ES-I3 (cell line): Measurements from ENCODE around the gene TCF25.

Experiments
- H3K36me3 ChIP-seq: 2 replicates; pipeline ENCODE4 v1.6.1; 2013; ENCODE audit warnings: mild to moderate bottlenecking, low read length, control low read depth, moderate library complexity; ENCODE audit not compliant: insufficient read depth
- H3K4me1 ChIP-seq: 2 replicates; pipeline ENCODE4 v1.6.1; 2013; ENCODE audit warnings: mild to moderate bottlenecking, control low read depth, low read length; ENCODE audit not compliant: insufficient read depth
- H3K9ac ChIP-seq: 2 replicates; pipeline ENCODE4 v1.6.1; 2013; ENCODE audit warnings: low read depth, mild to moderate bottlenecking, low read length, moderate library complexity
- H3K9me3 ChIP-seq: 2 replicates; pipeline ENCODE4 v1.6.1; 2013; ENCODE audit warnings: mild to moderate bottlenecking, low read length, moderate library complexity; ENCODE audit not compliant: control insufficient read depth, insufficient read depth

Gene TCF25

GRCh38 chr16:89883346-89884040 lies 10.1 kb downstream of the TCF25 start:
- H3K36me3 ChIP-seq: peaks cover 17% of the 10 kb centered on the region
- no peaks in the 10 kb centered on the region for H3K9me3 ChIP-seq
- no peaks in the 10 kb centered on the region for H3K4me1 ChIP-seq
- no peak overlapping the region for H3K9ac ChIP-seq

GRCh38 chr16:89884041-89884421 lies 10.6 kb downstream of the TCF25 start:
- Histone ChIP-seq H3K9ac (no peak overlapping the region), H3K36me3 (peaks cover 17% of the 10 kb centered on the region), H3K4me1 (no peaks in the 10 kb centered on the region), H3K9me3 (no peaks in the 10 kb centered on the region)

GRCh38 chr16:89887243-89887642 lies 13.9 kb downstream of the TCF25 start:
- H3K36me3 ChIP-seq: peaks cover 17% of the 10 kb centered on the region
- no peak overlapping the region for H3K9ac ChIP-seq
- no peaks in the 10 kb centered on the region for H3K4me1 ChIP-seq
- no peaks in the 10 kb centered on the region for H3K9me3 ChIP-seq

- peaks cover 13% of the 10 kb centered on the region for H3K36me3 ChIP-seq
- no peaks in the 10 kb centered on the region for H3K4me1 ChIP-seq
- H3K9ac ChIP-seq: no peak overlapping the region
- H3K9me3 ChIP-seq: no peaks in the 10 kb centered on the region
Observed at GRCh38 chr16:89890200-89890599, 16.8 kb downstream of the TCF25 start.

- H3K9ac ChIP-seq: no peak overlapping the region
- no peaks in the 10 kb centered on the region for H3K4me1 ChIP-seq
- H3K36me3 ChIP-seq: peaks cover 13% of the 10 kb centered on the region
- no peaks in the 10 kb centered on the region for H3K9me3 ChIP-seq
Observed at GRCh38 chr16:89890886-89891657, 17.7 kb downstream of the TCF25 start.

GRCh38 chr16:89892055-89892630 lies 18.8 kb downstream of the TCF25 start:
- H3K36me3 ChIP-seq: peaks cover 15% of the 10 kb centered on the region

GRCh38 chr16:89892635-89893034 lies 19.2 kb downstream of the TCF25 start:
- Histone ChIP-seq H3K9me3 (no peaks in the 10 kb centered on the region), H3K4me1 (no peaks in the 10 kb centered on the region), H3K9ac (no peak overlapping the region), H3K36me3 (peaks cover 11% of the 10 kb centered on the region)

More at GRCh38 chr16:89892055-89892630, 18.8 kb downstream of the TCF25 start:
- H3K9me3 ChIP-seq: no peaks in the 10 kb centered on the region
- H3K9ac ChIP-seq: no peak overlapping the region
- no peaks in the 10 kb centered on the region for H3K4me1 ChIP-seq

GRCh38 chr16:89893642-89894548 lies 20.5 kb downstream of the TCF25 start:
- Histone ChIP-seq H3K36me3 (peaks cover 9% of the 10 kb centered on the region; the same call in 1 of the 2 replicates), H3K9ac (no peak overlapping the region), H3K4me1 (no peaks in the 10 kb centered on the region), H3K9me3 (no peaks in the 10 kb centered on the region)

GRCh38 chr16:89895482-89896250 lies 22.3 kb downstream of the TCF25 start:
- H3K9ac ChIP-seq: no peak overlapping the region
- peaks cover 13% of the 10 kb centered on the region; the same call in 1 of the 2 replicates for H3K36me3 ChIP-seq
- H3K4me1 ChIP-seq: no peaks in the 10 kb centered on the region
- no peaks in the 10 kb centered on the region for H3K9me3 ChIP-seq

GRCh38 chr16:89897204-89897603 lies 23.8 kb downstream of the TCF25 start:
- Histone ChIP-seq H3K9ac (no peak overlapping the region), H3K36me3 (peaks cover 13% of the 10 kb centered on the region; the same call in 1 of the 2 replicates), H3K4me1 (no peaks in the 10 kb centered on the region), H3K9me3 (no peaks in the 10 kb centered on the region)

GRCh38 chr16:89898201-89898967 lies 25.0 kb downstream of the TCF25 start:
- H3K4me1 ChIP-seq: no peaks in the 10 kb centered on the region
- H3K9ac ChIP-seq: no peak overlapping the region
- peaks cover 8% of the 10 kb centered on the region; the same call in 1 of the 2 replicates for H3K36me3 ChIP-seq
- H3K9me3 ChIP-seq: no peaks in the 10 kb centered on the region

- Histone ChIP-seq H3K9ac (no peak overlapping the region), H3K36me3 (peaks cover 8% of the 10 kb centered on the region; the same call in 1 of the 2 replicates), H3K4me1 (no peaks in the 10 kb centered on the region), H3K9me3 (no peaks in the 10 kb centered on the region)
Observed at GRCh38 chr16:89899879-89900481, 26.6 kb downstream of the TCF25 start.
